Endothelial cell of umbilical vein (primary cell): ENCODE data around the gene LLGL2.

Experiments used
- EZH2 ChIP-seq: IDR thresholded peaks from 2 replicates; pipeline ENCODE4 v1.6.1; 2012; ENCODE audit warnings: borderline replicate concordance, low read depth, mild to moderate bottlenecking, moderate library complexity, low read length, inconsistent platforms; ENCODE audit not compliant: severe bottlenecking
- MYC ChIP-seq: IDR thresholded peaks from one replicate; pipeline ENCODE4 v1.6.1; 2011; ENCODE audit warnings: mild to moderate bottlenecking, low read depth, low read length
- POLR2A ChIP-seq: IDR thresholded peaks from 2 replicates; pipeline ENCODE4 v1.6.1; 2012; ENCODE audit warnings: low read depth, mild to moderate bottlenecking, control low read depth, low read length
- POLR2AphosphoS5 ChIP-seq: IDR thresholded peaks from 2 replicates; pipeline ENCODE4 v1.6.1; 2012; ENCODE audit warnings: low read depth, mild to moderate bottlenecking, control low read depth, low read length, moderate library complexity; ENCODE audit not compliant: insufficient read depth
- TF ChIP-seq, protein P1 (sequence below), 2 donors: IDR thresholded peaks; 1 replicate in 1 of 2; 2 replicates in 1 of 2; pipeline ENCODE4 v1.5.1; 2011; ENCODE audit warnings: low read length in 2 of 2, mild to moderate bottlenecking in 2 of 2, moderate library complexity in 2 of 2, control low read depth in 1 of 2, inconsistent platforms in 1 of 2, low read depth in 1 of 2; ENCODE audit not compliant: insufficient read depth in 1 of 2; ENCODE audit errors: extremely low read depth in 1 of 2

- TF ChIP-seq, protein P1, sequence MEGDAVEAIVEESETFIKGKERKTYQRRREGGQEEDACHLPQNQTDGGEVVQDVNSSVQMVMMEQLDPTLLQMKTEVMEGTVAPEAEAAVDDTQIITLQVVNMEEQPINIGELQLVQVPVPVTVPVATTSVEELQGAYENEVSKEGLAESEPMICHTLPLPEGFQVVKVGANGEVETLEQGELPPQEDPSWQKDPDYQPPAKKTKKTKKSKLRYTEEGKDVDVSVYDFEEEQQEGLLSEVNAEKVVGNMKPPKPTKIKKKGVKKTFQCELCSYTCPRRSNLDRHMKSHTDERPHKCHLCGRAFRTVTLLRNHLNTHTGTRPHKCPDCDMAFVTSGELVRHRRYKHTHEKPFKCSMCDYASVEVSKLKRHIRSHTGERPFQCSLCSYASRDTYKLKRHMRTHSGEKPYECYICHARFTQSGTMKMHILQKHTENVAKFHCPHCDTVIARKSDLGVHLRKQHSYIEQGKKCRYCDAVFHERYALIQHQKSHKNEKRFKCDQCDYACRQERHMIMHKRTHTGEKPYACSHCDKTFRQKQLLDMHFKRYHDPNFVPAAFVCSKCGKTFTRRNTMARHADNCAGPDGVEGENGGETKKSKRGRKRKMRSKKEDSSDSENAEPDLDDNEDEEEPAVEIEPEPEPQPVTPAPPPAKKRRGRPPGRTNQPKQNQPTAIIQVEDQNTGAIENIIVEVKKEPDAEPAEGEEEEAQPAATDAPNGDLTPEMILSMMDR (IDR thresholded peaks at IDR 0.05; ENCODE audit: extremely low read depth in 1 of 2, insufficient read depth in 1 of 2, low read depth in 1 of 2, low read length in 2 of 2), result no peak
- TF ChIP-seq MYC (no peak), POLR2A (no peak), EZH2 (no peak), POLR2AphosphoS5 (no peak)
These were observed 18.6 kb upstream of the LLGL2 start for GRCh38 chr17:75506888-75507287.
